DOHH2 (cell line): ENCODE results near the gene G2E3.
A peak's percentile ranks its signal among the peaks of the same experiment; 100 is the strongest.

Experiments used
- H3F3A ChIP-seq: fragments of 200-600 bp; sonication (generic), shearing (Covaris generic); 2 replicates; pipeline ENCODE4 v1.6.0; 2016; ENCODE audit warnings: antibody characterized with exemption, mild to moderate bottlenecking; ENCODE audit not compliant: control insufficient read depth, insufficient read depth
- H3K27ac ChIP-seq: fragments of 200-600 bp; sonication (generic); 2 replicates; pipeline ENCODE4 v1.5.1; 2014; ENCODE audit warnings: low read depth, mild to moderate bottlenecking, low read length, moderate library complexity
- H3K27me3 ChIP-seq: fragments of 200-600 bp; sonication (generic); 2 replicates; pipeline ENCODE4 v1.6.1; 2014; ENCODE audit warnings: mild to moderate bottlenecking, low read length, mixed read lengths; ENCODE audit not compliant: control insufficient read depth
- H3K36me3 ChIP-seq: fragments of 200-600 bp; sonication (generic); 2 replicates; pipeline ENCODE4 v1.6.1; 2014; ENCODE audit warnings: mild to moderate bottlenecking, low read length, moderate library complexity, mixed read lengths; ENCODE audit not compliant: control insufficient read depth
- H3K4me1 ChIP-seq: fragments of 200-600 bp; sonication (generic); 2 replicates; pipeline ENCODE4 v1.6.1; 2014; ENCODE audit warnings: mild to moderate bottlenecking, low read length, mixed read lengths; ENCODE audit not compliant: control insufficient read depth
- H3K4me2 ChIP-seq: fragments of 200-600 bp; sonication (generic); 2 replicates; pipeline ENCODE4 v1.6.0; 2014; ENCODE audit warnings: mild to moderate bottlenecking, low read length, moderate library complexity
- H3K4me3 ChIP-seq: fragments of 200-600 bp; sonication (generic); 2 replicates; pipeline ENCODE4 v1.5.1; 2014; ENCODE audit warnings: mild to moderate bottlenecking, low read length, mixed read lengths
- H3K79me2 ChIP-seq: fragments of 200-600 bp; sonication (generic); 2 replicates; pipeline ENCODE4 v1.6.1; 2014; ENCODE audit warnings: mild to moderate bottlenecking, low read length, mixed read lengths; ENCODE audit not compliant: control insufficient read depth
- H3K9me2 ChIP-seq: fragments of 200-600 bp; sonication (generic); replicated peaks from 2 replicates; pipeline ENCODE4 v1.6.1; 2014; ENCODE audit warnings: mild to moderate bottlenecking, low read length, mixed read lengths; ENCODE audit not compliant: control insufficient read depth
- H3K9me3 ChIP-seq: fragments of 200-600 bp; sonication (generic); 2 replicates; pipeline ENCODE4 v1.6.1; 2014; ENCODE audit warnings: antibody characterized with exemption, low read length, mixed read lengths; ENCODE audit not compliant: control insufficient read depth, insufficient read depth
- H4K20me1 ChIP-seq: fragments of 200-600 bp; sonication (generic); 2 replicates; pipeline ENCODE4 v1.6.0; 2014; ENCODE audit warnings: low read depth, mild to moderate bottlenecking, antibody characterized with exemption, low read length, moderate library complexity; ENCODE audit not compliant: control insufficient read depth, insufficient read depth
- EZH2phosphoT487 ChIP-seq: fragments of 200-600 bp; sonication (generic); IDR thresholded peaks from 2 replicates; pipeline ENCODE4 v1.6.1; 2017; ENCODE audit warnings: borderline replicate concordance, mild to moderate bottlenecking, antibody characterized with exemption, low read length, moderate library complexity, mixed read lengths
- TF ChIP-seq, protein P1 (sequence below): fragments of 200-600 bp; sonication (generic); IDR thresholded peaks from one replicate; pipeline ENCODE4 v1.5.1; 2014; ENCODE audit warnings: antibody characterized with exemption, mild to moderate bottlenecking, low read depth, low read length; ENCODE audit not compliant: poor library complexity, severe bottlenecking

The G2E3 gene, protein sequence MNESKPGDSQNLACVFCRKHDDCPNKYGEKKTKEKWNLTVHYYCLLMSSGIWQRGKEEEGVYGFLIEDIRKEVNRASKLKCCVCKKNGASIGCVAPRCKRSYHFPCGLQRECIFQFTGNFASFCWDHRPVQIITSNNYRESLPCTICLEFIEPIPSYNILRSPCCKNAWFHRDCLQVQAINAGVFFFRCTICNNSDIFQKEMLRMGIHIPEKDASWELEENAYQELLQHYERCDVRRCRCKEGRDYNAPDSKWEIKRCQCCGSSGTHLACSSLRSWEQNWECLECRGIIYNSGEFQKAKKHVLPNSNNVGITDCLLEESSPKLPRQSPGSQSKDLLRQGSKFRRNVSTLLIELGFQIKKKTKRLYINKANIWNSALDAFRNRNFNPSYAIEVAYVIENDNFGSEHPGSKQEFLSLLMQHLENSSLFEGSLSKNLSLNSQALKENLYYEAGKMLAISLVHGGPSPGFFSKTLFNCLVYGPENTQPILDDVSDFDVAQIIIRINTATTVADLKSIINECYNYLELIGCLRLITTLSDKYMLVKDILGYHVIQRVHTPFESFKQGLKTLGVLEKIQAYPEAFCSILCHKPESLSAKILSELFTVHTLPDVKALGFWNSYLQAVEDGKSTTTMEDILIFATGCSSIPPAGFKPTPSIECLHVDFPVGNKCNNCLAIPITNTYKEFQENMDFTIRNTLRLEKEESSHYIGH

DNA sequence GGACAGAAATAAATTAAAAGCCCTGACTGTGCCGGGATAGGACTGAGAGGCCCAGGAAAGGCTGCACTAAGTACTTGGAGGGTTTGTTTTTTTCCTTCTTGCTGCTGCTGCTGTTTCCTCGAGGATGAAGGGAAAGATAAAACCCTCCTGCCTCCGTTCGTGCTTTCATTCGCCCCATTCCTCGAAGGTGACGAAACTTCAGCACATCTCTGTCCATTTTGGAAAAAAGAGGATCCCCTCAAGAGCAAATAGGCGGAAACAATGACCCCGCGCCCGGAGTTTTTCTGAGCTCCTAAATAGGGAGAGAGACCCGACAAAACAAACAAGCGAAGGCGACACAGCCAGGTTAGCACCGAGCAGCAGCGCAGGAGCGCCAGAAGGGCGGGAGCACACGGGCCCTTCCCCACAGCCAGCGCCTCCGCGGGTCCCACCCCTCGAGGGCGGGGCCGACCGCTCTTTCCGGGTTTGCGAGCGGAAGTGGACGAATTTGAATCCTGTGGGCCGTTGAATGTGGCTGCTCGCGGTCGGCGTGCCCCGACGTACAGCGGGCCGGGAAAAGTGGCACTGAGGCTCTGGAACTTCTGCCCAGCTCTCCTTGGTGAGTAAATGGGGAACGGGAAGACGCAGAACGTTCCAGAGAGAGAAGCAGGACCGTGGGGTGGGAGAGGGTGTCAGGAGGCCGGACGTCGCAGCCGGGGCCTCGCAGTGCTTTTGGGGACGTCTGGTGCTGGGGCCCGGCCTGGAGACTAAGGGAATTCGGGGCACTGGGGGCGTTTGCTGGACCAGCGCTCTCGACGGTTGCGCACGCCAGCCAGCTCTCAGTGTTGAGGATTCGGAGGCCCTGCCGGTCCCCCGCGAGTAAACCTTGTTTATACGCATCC lies at the start of gene G2E3:
Gene G2E3 (plus strand): TSS at position 484 of the 881 bp plus-strand sequence. CDS start 21,922 bp downstream, outside the sequence.
- peak within 1 kb of the TSS; percentile 89 for H3K4me3 ChIP-seq
- peaks cover 7% of the 10 kb centered on the region; the same call in 1 of the 2 replicates for H4K20me1 ChIP-seq
- peaks cover 50% of the 10 kb centered on the region for H3K79me2 ChIP-seq
- H3K27ac ChIP-seq = peak within 1 kb of the TSS; percentile 68
- H3K9me2 ChIP-seq = no peaks in the 10 kb centered on the region
- H3K27me3 ChIP-seq = no peaks in the 10 kb centered on the region
- no peak for TF ChIP-seq EZH2phosphoT487
- TF ChIP-seq, protein P1, sequence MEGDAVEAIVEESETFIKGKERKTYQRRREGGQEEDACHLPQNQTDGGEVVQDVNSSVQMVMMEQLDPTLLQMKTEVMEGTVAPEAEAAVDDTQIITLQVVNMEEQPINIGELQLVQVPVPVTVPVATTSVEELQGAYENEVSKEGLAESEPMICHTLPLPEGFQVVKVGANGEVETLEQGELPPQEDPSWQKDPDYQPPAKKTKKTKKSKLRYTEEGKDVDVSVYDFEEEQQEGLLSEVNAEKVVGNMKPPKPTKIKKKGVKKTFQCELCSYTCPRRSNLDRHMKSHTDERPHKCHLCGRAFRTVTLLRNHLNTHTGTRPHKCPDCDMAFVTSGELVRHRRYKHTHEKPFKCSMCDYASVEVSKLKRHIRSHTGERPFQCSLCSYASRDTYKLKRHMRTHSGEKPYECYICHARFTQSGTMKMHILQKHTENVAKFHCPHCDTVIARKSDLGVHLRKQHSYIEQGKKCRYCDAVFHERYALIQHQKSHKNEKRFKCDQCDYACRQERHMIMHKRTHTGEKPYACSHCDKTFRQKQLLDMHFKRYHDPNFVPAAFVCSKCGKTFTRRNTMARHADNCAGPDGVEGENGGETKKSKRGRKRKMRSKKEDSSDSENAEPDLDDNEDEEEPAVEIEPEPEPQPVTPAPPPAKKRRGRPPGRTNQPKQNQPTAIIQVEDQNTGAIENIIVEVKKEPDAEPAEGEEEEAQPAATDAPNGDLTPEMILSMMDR = no peak
- H3K9me3 ChIP-seq = no peaks in the 10 kb centered on the region
- H3F3A ChIP-seq = 0 out of 2 replicates have a peak, but pooled peaks cover 2% of the 10 kb centered on the region
- H3K36me3 ChIP-seq = peaks cover 38% of the 10 kb centered on the region
- peaks cover 21% of the 10 kb centered on the region for H3K4me1 ChIP-seq
- peak within 1 kb of the TSS; percentile 89 for H3K4me2 ChIP-seq

DNA sequence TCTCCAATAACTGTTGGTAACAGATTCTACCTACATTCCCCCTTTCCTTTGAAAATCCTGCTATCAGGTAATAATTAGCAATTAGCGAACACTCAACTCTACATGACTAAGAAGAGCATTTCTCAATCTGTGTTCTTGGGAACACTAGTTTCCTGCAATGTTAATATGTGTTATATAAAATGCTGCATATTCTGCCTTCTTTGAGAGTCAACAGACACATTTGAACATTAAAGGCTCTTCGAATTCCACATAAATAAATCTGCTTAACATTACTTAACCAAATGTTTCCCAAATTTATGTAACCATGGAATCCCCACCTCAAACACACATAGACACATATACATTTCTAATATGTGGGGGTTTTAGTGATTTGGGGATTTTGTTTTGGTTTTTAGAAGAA lies 41.2 kb upstream of the G2E3 start:
- H3K27me3 ChIP-seq = no peaks in the 10 kb centered on the region
- no peaks in the 10 kb centered on the region for H3K79me2 ChIP-seq
- 0 out of 2 replicates have a peak, but pooled peaks cover 3% of the 10 kb centered on the region for H3K4me1 ChIP-seq
- TF ChIP-seq EZH2phosphoT487 = no peak
- TF ChIP-seq, protein P1 = no peak
- H3F3A ChIP-seq = no peaks in the 10 kb centered on the region
- H3K27ac ChIP-seq = no peak overlapping the region
- no peaks in the 10 kb centered on the region for H3K9me2 ChIP-seq
- H3K36me3 ChIP-seq = no peaks in the 10 kb centered on the region
- no peak overlapping the region for H3K4me3 ChIP-seq
- no peak overlapping the region for H3K4me2 ChIP-seq
- H3K9me3 ChIP-seq = no peaks in the 10 kb centered on the region
- no peaks in the 10 kb centered on the region for H4K20me1 ChIP-seq

DNA sequence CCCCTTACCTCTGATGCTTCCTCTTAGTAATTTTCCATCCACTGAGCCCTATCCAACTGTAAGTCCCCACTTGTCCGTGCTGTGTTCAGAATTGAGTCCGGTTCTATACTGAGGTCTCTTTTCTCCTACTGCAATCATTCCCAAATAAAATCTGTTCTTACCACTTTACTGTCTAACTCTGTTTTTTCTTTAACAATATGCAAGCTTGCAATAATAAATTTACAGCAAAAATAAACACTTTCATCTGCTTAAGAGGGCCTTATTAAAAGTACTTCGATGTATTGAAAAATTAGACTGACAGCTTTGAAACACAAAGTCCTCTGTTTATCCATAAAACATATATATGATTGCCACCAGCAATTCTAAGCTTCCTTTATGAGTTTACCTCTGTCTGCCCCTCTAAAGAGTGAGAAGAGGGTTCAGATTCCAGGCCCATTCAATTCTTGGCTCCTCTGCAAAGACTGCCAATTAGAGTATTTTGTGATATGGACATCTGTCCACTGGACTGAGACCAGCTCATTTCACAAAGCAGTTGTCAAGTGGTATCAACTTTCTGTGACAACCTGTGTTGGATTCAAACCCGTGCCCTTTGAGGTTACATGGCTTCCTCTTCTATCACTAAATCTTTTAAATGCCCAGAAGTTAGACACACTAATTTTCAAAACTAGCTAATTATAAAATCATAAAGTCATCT lies 39.9 kb upstream of the G2E3 start:
- Histone ChIP-seq H3F3A (no peaks in the 10 kb centered on the region), H3K27ac (no peak overlapping the region), H3K4me1 (0 out of 2 replicates have a peak, but pooled peaks cover 3% of the 10 kb centered on the region), H3K79me2 (no peaks in the 10 kb centered on the region), H3K4me2 (no peak overlapping the region), H3K27me3 (no peaks in the 10 kb centered on the region), H3K36me3 (no peaks in the 10 kb centered on the region), H3K9me2 (no peaks in the 10 kb centered on the region), H4K20me1 (no peaks in the 10 kb centered on the region), H3K9me3 (no peaks in the 10 kb centered on the region), H3K4me3 (no peak overlapping the region)
- TF ChIP-seq EZH2phosphoT487 = no peak
- TF ChIP-seq, protein P1 = no peak
